Gastrocnemius medialis (tissue), 4 donors: Measurements from ENCODE around the gene BACE2. TPM values are rescaled to one million over a fixed set of nuclear protein-coding genes. Genes with fewer than 3 reads are reported as not detected.

Experiments used
- ATAC-seq, 2 donors: fragments of 150-250 bp; one replicate each; pipeline ENCODE4 v1.9.1; 2016
- DNase-seq, 2 donors: peaks; one replicate each; pipeline ENCODE4 v3.0.0-alpha.2; 2019
- H3K27ac ChIP-seq, 4 donors: fragments of 200-600 bp; sonication (generic); 1 replicate in 1 of 4; 2 replicates in 3 of 4; pipeline ENCODE4 v1.5.1; 2016 to 2018; ENCODE audit warnings: mild to moderate bottlenecking in 2 of 4, moderate library complexity in 1 of 4
- H3K27me3 ChIP-seq, 3 donors: fragments of 200-600 bp; sonication (generic) in 2 of 3; 1 replicate in 1 of 3; 2 replicates in 2 of 3; pipeline versions ENCODE4 v1.5.1 to v1.6.0; 2016 to 2019; ENCODE audit warnings: mild to moderate bottlenecking in 1 of 3, moderate library complexity in 1 of 3
- H3K36me3 ChIP-seq, 2 donors: fragments of 200-600 bp; sonication (generic) in 1 of 2; one replicate each; pipeline ENCODE4 v1.5.1; 2017 to 2018
- H3K4me1 ChIP-seq, 2 donors: fragments of 200-600 bp; sonication (generic) in 1 of 2; one replicate each; pipeline ENCODE4 v1.5.1; 2016 to 2017; ENCODE audit warnings: mild to moderate bottlenecking in 2 of 2
- H3K4me3 ChIP-seq, 4 donors: fragments of 200-600 bp; sonication (generic) in 3 of 4; 1 replicate in 1 of 4; 2 replicates in 3 of 4; pipeline ENCODE4 v1.5.1; 2016 to 2019; ENCODE audit warnings: mild to moderate bottlenecking in 2 of 4
- H3K9me3 ChIP-seq, 3 donors: fragments of 200-600 bp; sonication (generic) in 2 of 3; 1 replicate in 1 of 3; 2 replicates in 2 of 3; pipeline ENCODE4 v1.5.1; 2016 to 2019
- CTCF ChIP-seq, 5 experiments: fragments of 450-650 bp in 3 of 5; fragments of 200-600 bp in 2 of 5; sonication (generic) in 2 of 5; IDR thresholded peaks in 4 of 5; conservative IDR thresholded peaks in 1 of 5; 1 replicate in 4 of 5; 2 replicates in 1 of 5; pipeline ENCODE4 v1.5.1; 2016 to 2019; ENCODE audit warnings: antibody characterized with exemption in 5 of 5, mild to moderate bottlenecking in 3 of 5, moderate library complexity in 3 of 5
- POLR2A ChIP-seq, 2 donors: fragments of 450-650 bp; IDR thresholded peaks; one replicate each; pipeline ENCODE4 v1.6.1; 2017; ENCODE audit warnings: antibody characterized with exemption in 2 of 2, mild to moderate bottlenecking in 2 of 2, moderate library complexity in 2 of 2
- in situ Hi-C, 4 donors: fragments of 200-750 bp; cut with MboI; loops; one replicate each; pipeline versions ENCODE4 v1.15.0 to v1.8.0; 2017; ENCODE audit warnings: low sequenced_read_pairs in 4 of 4
- intact Hi-C: fragments of 100-400 bp; cut with DNase I; formaldehyde crosslinking; loops from one replicate; pipeline ENCODE4 v1.15.1; 2023; ENCODE audit warnings: low total_unique reads
- total RNA-seq, 4 donors: library from RNA; depleted of rRNA; stranded (reverse); fragments of >200 nt; gene quantifications; one replicate each; pipeline versions ENCODE4 v1.1.0 to v1.2.3, GENCODE V29; 2016

BACE2 gene
- total RNA-seq, 4 donors from 2014 or later = 7.5 to 17.5 (median 9.3) TPM

- in situ Hi-C loops (loop anchor here in 1 of 4 donors (25.0 kb wide), 1 partner anchor 146 kb away; no protein-coding TSS in a partner anchor), intact Hi-C loops (no loop called here)
- no peaks in the 10 kb centered on the region for H3K36me3 ChIP-seq
- H3K27me3 ChIP-seq = peaks cover 11 to 25% (median 15%) of the 10 kb centered on the region in 3 donors
- DNase-seq (no peak), ATAC-seq (no peak)
- no peaks in the 10 kb centered on the region for H3K9me3 ChIP-seq
- H3K4me3 ChIP-seq = peak within 1 kb of the TSS in 3 of 4 donors; percentile 13 to 27 (median 20)
- peaks cover 0 to 2% of the 10 kb centered on the region in 2 donors for H3K4me1 ChIP-seq
- no peak for TF ChIP-seq CTCF (IDR thresholded peaks at IDR 0.05 in 4 of 5, conservative IDR thresholded peaks at IDR 0.05 in 1 of 5)
- no peak for TF ChIP-seq POLR2A (IDR thresholded peaks at IDR 0.05)
- H3K27ac ChIP-seq = no peak within 1 kb of the TSS
Measured at GRCh38 chr21:41316200-41317062, 148.5 kb downstream of the BACE2 start, which contains the start of gene FAM3B. Gene FAM3B, plus strand, starts transcription at chr21:41316801. Its CDS starts 79 bp downstream, at chr21:41316880.

- Histone ChIP-seq H3K36me3 (no peaks in the 10 kb centered on the region), H3K4me3 (peak overlapping the region in 1 of 4 donors; percentile 20), H3K9me3 (no peaks in the 10 kb centered on the region), H3K4me1 (peaks cover 0 to 2% of the 10 kb centered on the region in 2 donors), H3K27ac (no peak overlapping the region), H3K27me3 (peaks cover 11 to 25% (median 15%) of the 10 kb centered on the region in 3 donors)
- DNase-seq (no peak), ATAC-seq (no peak)
- in situ Hi-C loops (loop anchor here in 1 of 4 donors (25.0 kb wide), 1 partner anchor 145 kb away; no protein-coding TSS in a partner anchor), intact Hi-C loops (no loop called here)
- TF ChIP-seq CTCF (IDR thresholded peaks at IDR 0.05 in 4 of 5, conservative IDR thresholded peaks at IDR 0.05 in 1 of 5) (no peak), POLR2A (IDR thresholded peaks at IDR 0.05) (no peak)
Measured at GRCh38 chr21:41317063-41317392, 149.1 kb downstream of the BACE2 start.

- TF ChIP-seq CTCF (IDR thresholded peaks at IDR 0.05 in 4 of 5, conservative IDR thresholded peaks at IDR 0.05 in 1 of 5) (no peak), POLR2A (IDR thresholded peaks at IDR 0.05) (no peak)
- peaks cover 0 to 2% of the 10 kb centered on the region in 2 donors for H3K4me1 ChIP-seq
- H3K4me3 ChIP-seq = no peak overlapping the region
- no peaks in the 10 kb centered on the region for H3K9me3 ChIP-seq
- no peak for DNase-seq
- no peak overlapping the region for H3K27ac ChIP-seq
- no peak for ATAC-seq
- in situ Hi-C loops = loop anchor here in 1 of 4 donors (25.0 kb wide), 1 partner anchor 145 kb away; no protein-coding TSS in a partner anchor
- no peaks in the 10 kb centered on the region for H3K36me3 ChIP-seq
- intact Hi-C loops = no loop called here
- H3K27me3 ChIP-seq = peaks cover 11 to 25% (median 15%) of the 10 kb centered on the region in 3 donors
Measured at GRCh38 chr21:41317458-41317857, 149.5 kb downstream of the BACE2 start.

- in situ Hi-C loops (loop anchor here in 1 of 4 donors (25.0 kb wide), 1 partner anchor 144 kb away; no protein-coding TSS in a partner anchor), intact Hi-C loops (no loop called here)
- Histone ChIP-seq H3K27me3 (peaks cover 11 to 25% (median 15%) of the 10 kb centered on the region in 3 donors), H3K36me3 (no peaks in the 10 kb centered on the region), H3K4me1 (peaks cover 0 to 2% of the 10 kb centered on the region in 2 donors), H3K27ac (no peak overlapping the region), H3K4me3 (no peak overlapping the region), H3K9me3 (no peaks in the 10 kb centered on the region)
- TF ChIP-seq CTCF (IDR thresholded peaks at IDR 0.05 in 4 of 5, conservative IDR thresholded peaks at IDR 0.05 in 1 of 5) = no peak
- no peak for TF ChIP-seq POLR2A (IDR thresholded peaks at IDR 0.05)
- ATAC-seq = no peak
- no peak for DNase-seq
Measured at GRCh38 chr21:41318218-41318617, 150.3 kb downstream of the BACE2 start.
